Measurements from ENCODE around the gene GCH1. TPM values are rescaled to one million over a fixed set of nuclear protein-coding genes. Genes with fewer than 3 reads are reported as not detected.

The GCH1 gene
- polyA plus RNA-seq, 2 donors = 8.5 TPM

- no peaks in the 10 kb centered on the region for H3K9me3 ChIP-seq (ENCODE audit: control insufficient read depth in 2 of 2, insufficient read depth in 1 of 2, low read depth in 1 of 2, low read length in 1 of 2)
- H3K27me3 ChIP-seq (ENCODE audit: control insufficient read depth in 1 of 2, insufficient read depth in 2 of 2, low read length in 2 of 2) = no peaks in the 10 kb centered on the region
- H3K36me3 ChIP-seq (ENCODE audit: control insufficient read depth in 2 of 2, insufficient read depth in 2 of 2, low read length in 1 of 2) = peaks cover 0 to 2% of the 10 kb centered on the region in 2 donors
- WGBS, 2 donors = 93 to 99% methylated on average over 2 of the region's 2 CpGs
- H3K4me1 ChIP-seq (ENCODE audit: control insufficient read depth in 2 of 2, insufficient read depth in 2 of 2, low read length in 1 of 2) = no peaks in the 10 kb centered on the region
- no peak overlapping the region for H3K27ac ChIP-seq (ENCODE audit: low read depth in 2 of 2, low read length in 1 of 2)
- H3K4me3 ChIP-seq (ENCODE audit: low read depth in 1 of 2, low read length in 2 of 2) = no peak overlapping the region
These were observed 65.0 kb downstream of the GCH1 start for GRCh38 chr14:54837508-54838149.

- 59 to 75% methylated on average over 2 of the region's 2 CpGs for WGBS, 2 donors
- no peaks in the 10 kb centered on the region for H3K27me3 ChIP-seq (ENCODE audit: control insufficient read depth in 1 of 2, insufficient read depth in 2 of 2, low read length in 2 of 2)
- H3K4me1 ChIP-seq (ENCODE audit: control insufficient read depth in 2 of 2, insufficient read depth in 2 of 2, low read length in 1 of 2) = no peaks in the 10 kb centered on the region
- no peak overlapping the region for H3K27ac ChIP-seq (ENCODE audit: low read depth in 2 of 2, low read length in 1 of 2)
- peaks cover 0 to 2% of the 10 kb centered on the region in 2 donors for H3K36me3 ChIP-seq (ENCODE audit: control insufficient read depth in 2 of 2, insufficient read depth in 2 of 2, low read length in 1 of 2)
- no peaks in the 10 kb centered on the region for H3K9me3 ChIP-seq (ENCODE audit: control insufficient read depth in 2 of 2, insufficient read depth in 1 of 2, low read depth in 1 of 2, low read length in 1 of 2)
- H3K4me3 ChIP-seq (ENCODE audit: low read depth in 1 of 2, low read length in 2 of 2) = no peak overlapping the region
These were observed 66.4 kb downstream of the GCH1 start for GRCh38 chr14:54836231-54836630.

GRCh38 chr14:54834727-54835126, 67.9 kb downstream of the GCH1 start:
- H3K27ac ChIP-seq (ENCODE audit: low read depth in 2 of 2, low read length in 1 of 2) = no peak overlapping the region
- 77% methylated on average over 6 of the region's 6 CpGs for WGBS, 2 donors
- no peaks in the 10 kb centered on the region for H3K9me3 ChIP-seq (ENCODE audit: control insufficient read depth in 2 of 2, insufficient read depth in 1 of 2, low read depth in 1 of 2, low read length in 1 of 2)
- H3K36me3 ChIP-seq (ENCODE audit: control insufficient read depth in 2 of 2, insufficient read depth in 2 of 2, low read length in 1 of 2) = no peaks in the 10 kb centered on the region
- H3K4me3 ChIP-seq (ENCODE audit: low read depth in 1 of 2, low read length in 2 of 2) = no peak overlapping the region
- no peaks in the 10 kb centered on the region for H3K27me3 ChIP-seq (ENCODE audit: control insufficient read depth in 1 of 2, insufficient read depth in 2 of 2, low read length in 2 of 2)
- no peaks in the 10 kb centered on the region for H3K4me1 ChIP-seq (ENCODE audit: control insufficient read depth in 2 of 2, insufficient read depth in 2 of 2, low read length in 1 of 2)

- no peak overlapping the region for H3K27ac ChIP-seq (ENCODE audit: low read depth in 2 of 2, low read length in 1 of 2)
- no peaks in the 10 kb centered on the region for H3K9me3 ChIP-seq (ENCODE audit: control insufficient read depth in 2 of 2, insufficient read depth in 1 of 2, low read depth in 1 of 2, low read length in 1 of 2)
- no peaks in the 10 kb centered on the region for H3K36me3 ChIP-seq (ENCODE audit: control insufficient read depth in 2 of 2, insufficient read depth in 2 of 2, low read length in 1 of 2)
- H3K27me3 ChIP-seq (ENCODE audit: control insufficient read depth in 1 of 2, insufficient read depth in 2 of 2, low read length in 2 of 2) = no peaks in the 10 kb centered on the region
- no peak overlapping the region for H3K4me3 ChIP-seq (ENCODE audit: low read depth in 1 of 2, low read length in 2 of 2)
- no peaks in the 10 kb centered on the region for H3K4me1 ChIP-seq (ENCODE audit: control insufficient read depth in 2 of 2, insufficient read depth in 2 of 2, low read length in 1 of 2)
These were observed 68.5 kb downstream of the GCH1 start for GRCh38 chr14:54834081-54834480.

GRCh38 chr14:54830650-54831049, 72.0 kb downstream of the GCH1 start:
- H3K4me3 ChIP-seq (ENCODE audit: low read depth in 1 of 2, low read length in 2 of 2) = no peak overlapping the region
- H3K27me3 ChIP-seq (ENCODE audit: control insufficient read depth in 1 of 2, insufficient read depth in 2 of 2, low read length in 2 of 2) = no peaks in the 10 kb centered on the region
- 93 to 95% methylated on average over 4 of the region's 4 CpGs for WGBS, 2 donors
- H3K9me3 ChIP-seq (ENCODE audit: control insufficient read depth in 2 of 2, insufficient read depth in 1 of 2, low read depth in 1 of 2, low read length in 1 of 2) = no peaks in the 10 kb centered on the region
- H3K27ac ChIP-seq (ENCODE audit: low read depth in 2 of 2, low read length in 1 of 2) = no peak overlapping the region
- H3K36me3 ChIP-seq (ENCODE audit: control insufficient read depth in 2 of 2, insufficient read depth in 2 of 2, low read length in 1 of 2) = no peaks in the 10 kb centered on the region
- H3K4me1 ChIP-seq (ENCODE audit: control insufficient read depth in 2 of 2, insufficient read depth in 2 of 2, low read length in 1 of 2) = no peaks in the 10 kb centered on the region

GRCh38 chr14:54829486-54830224, 73.0 kb downstream of the GCH1 start:
- Histone ChIP-seq H3K4me1 (ENCODE audit: control insufficient read depth in 2 of 2, insufficient read depth in 2 of 2, low read length in 1 of 2) (no peaks in the 10 kb centered on the region), H3K9me3 (ENCODE audit: control insufficient read depth in 2 of 2, insufficient read depth in 1 of 2, low read depth in 1 of 2, low read length in 1 of 2) (no peaks in the 10 kb centered on the region)
- 73 to 74% methylated on average over 8 of the region's 8 CpGs for WGBS, 2 donors

GRCh38 chr14:54828037-54828436, 74.6 kb downstream of the GCH1 start:
- 94 to 96% methylated on average over 1 of the region's 1 CpG for WGBS, 2 donors
- Histone ChIP-seq H3K27ac (ENCODE audit: low read depth in 2 of 2, low read length in 1 of 2) (no peak overlapping the region), H3K36me3 (ENCODE audit: control insufficient read depth in 2 of 2, insufficient read depth in 2 of 2, low read length in 1 of 2) (no peaks in the 10 kb centered on the region), H3K4me3 (ENCODE audit: low read depth in 1 of 2, low read length in 2 of 2) (no peak overlapping the region), H3K9me3 (ENCODE audit: control insufficient read depth in 2 of 2, insufficient read depth in 1 of 2, low read depth in 1 of 2, low read length in 1 of 2) (no peaks in the 10 kb centered on the region), H3K27me3 (ENCODE audit: control insufficient read depth in 1 of 2, insufficient read depth in 2 of 2, low read length in 2 of 2) (no peaks in the 10 kb centered on the region), H3K4me1 (ENCODE audit: control insufficient read depth in 2 of 2, insufficient read depth in 2 of 2, low read length in 1 of 2) (no peaks in the 10 kb centered on the region)

More at GRCh38 chr14:54829486-54830224, 73.0 kb downstream of the GCH1 start:
- no peaks in the 10 kb centered on the region for H3K36me3 ChIP-seq (ENCODE audit: control insufficient read depth in 2 of 2, insufficient read depth in 2 of 2, low read length in 1 of 2)
- H3K27ac ChIP-seq (ENCODE audit: low read depth in 2 of 2, low read length in 1 of 2) = no peak overlapping the region
- no peaks in the 10 kb centered on the region for H3K27me3 ChIP-seq (ENCODE audit: control insufficient read depth in 1 of 2, insufficient read depth in 2 of 2, low read length in 2 of 2)
- H3K4me3 ChIP-seq (ENCODE audit: low read depth in 1 of 2, low read length in 2 of 2) = no peak overlapping the region

- Histone ChIP-seq H3K36me3 (ENCODE audit: control insufficient read depth in 2 of 2, insufficient read depth in 2 of 2, low read length in 1 of 2) (no peaks in the 10 kb centered on the region), H3K9me3 (ENCODE audit: control insufficient read depth in 2 of 2, insufficient read depth in 1 of 2, low read depth in 1 of 2, low read length in 1 of 2) (no peaks in the 10 kb centered on the region), H3K4me1 (ENCODE audit: control insufficient read depth in 2 of 2, insufficient read depth in 2 of 2, low read length in 1 of 2) (no peaks in the 10 kb centered on the region), H3K4me3 (ENCODE audit: low read depth in 1 of 2, low read length in 2 of 2) (no peak overlapping the region), H3K27me3 (ENCODE audit: control insufficient read depth in 1 of 2, insufficient read depth in 2 of 2, low read length in 2 of 2) (no peaks in the 10 kb centered on the region), H3K27ac (ENCODE audit: low read depth in 2 of 2, low read length in 1 of 2) (no peak overlapping the region)
- WGBS, 2 donors = 97 to 98% methylated on average over 2 of the region's 2 CpGs
These were observed 78.7 kb downstream of the GCH1 start for GRCh38 chr14:54823757-54824549.

- no peaks in the 10 kb centered on the region for H3K27me3 ChIP-seq (ENCODE audit: control insufficient read depth in 1 of 2, insufficient read depth in 2 of 2, low read length in 2 of 2)
- no peak overlapping the region for H3K27ac ChIP-seq (ENCODE audit: low read depth in 2 of 2, low read length in 1 of 2)
- no peaks in the 10 kb centered on the region for H3K4me1 ChIP-seq (ENCODE audit: control insufficient read depth in 2 of 2, insufficient read depth in 2 of 2, low read length in 1 of 2)
- H3K4me3 ChIP-seq (ENCODE audit: low read depth in 1 of 2, low read length in 2 of 2) = no peak overlapping the region
- no peaks in the 10 kb centered on the region for H3K36me3 ChIP-seq (ENCODE audit: control insufficient read depth in 2 of 2, insufficient read depth in 2 of 2, low read length in 1 of 2)
- no peaks in the 10 kb centered on the region for H3K9me3 ChIP-seq (ENCODE audit: control insufficient read depth in 2 of 2, insufficient read depth in 1 of 2, low read depth in 1 of 2, low read length in 1 of 2)
These were observed 79.9 kb downstream of the GCH1 start for GRCh38 chr14:54822685-54823084.
